LNCaP clone FGC (cell line): ENCODE measurements around the gene MBNL1.

ENCODE experiments used
- DNase-seq: peaks from one replicate; pipeline ENCODE4 v3.0.0-alpha.2; 2011; ENCODE audit warnings: low read depth
- H3K4me3 ChIP-seq: 2 replicates; pipeline ENCODE4 v1.5.1; 2011; ENCODE audit warnings: mild to moderate bottlenecking, low read depth, low read length, control low read depth
- TF ChIP-seq, protein P1 (sequence below): IDR thresholded peaks from 2 replicates; pipeline ENCODE4 v1.5.1; 2012; ENCODE audit warnings: mild to moderate bottlenecking; ENCODE audit not compliant: control insufficient read depth, insufficient read depth; ENCODE audit errors: extremely low read depth

The MBNL1 gene

GRCh38 chr3:152402695-152403451, 134.1 kb downstream of the MBNL1 start:
- H3K4me3 ChIP-seq = no peak overlapping the region
- DNase-seq = no peak
- TF ChIP-seq, protein P1, sequence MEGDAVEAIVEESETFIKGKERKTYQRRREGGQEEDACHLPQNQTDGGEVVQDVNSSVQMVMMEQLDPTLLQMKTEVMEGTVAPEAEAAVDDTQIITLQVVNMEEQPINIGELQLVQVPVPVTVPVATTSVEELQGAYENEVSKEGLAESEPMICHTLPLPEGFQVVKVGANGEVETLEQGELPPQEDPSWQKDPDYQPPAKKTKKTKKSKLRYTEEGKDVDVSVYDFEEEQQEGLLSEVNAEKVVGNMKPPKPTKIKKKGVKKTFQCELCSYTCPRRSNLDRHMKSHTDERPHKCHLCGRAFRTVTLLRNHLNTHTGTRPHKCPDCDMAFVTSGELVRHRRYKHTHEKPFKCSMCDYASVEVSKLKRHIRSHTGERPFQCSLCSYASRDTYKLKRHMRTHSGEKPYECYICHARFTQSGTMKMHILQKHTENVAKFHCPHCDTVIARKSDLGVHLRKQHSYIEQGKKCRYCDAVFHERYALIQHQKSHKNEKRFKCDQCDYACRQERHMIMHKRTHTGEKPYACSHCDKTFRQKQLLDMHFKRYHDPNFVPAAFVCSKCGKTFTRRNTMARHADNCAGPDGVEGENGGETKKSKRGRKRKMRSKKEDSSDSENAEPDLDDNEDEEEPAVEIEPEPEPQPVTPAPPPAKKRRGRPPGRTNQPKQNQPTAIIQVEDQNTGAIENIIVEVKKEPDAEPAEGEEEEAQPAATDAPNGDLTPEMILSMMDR = no peak

DNA sequence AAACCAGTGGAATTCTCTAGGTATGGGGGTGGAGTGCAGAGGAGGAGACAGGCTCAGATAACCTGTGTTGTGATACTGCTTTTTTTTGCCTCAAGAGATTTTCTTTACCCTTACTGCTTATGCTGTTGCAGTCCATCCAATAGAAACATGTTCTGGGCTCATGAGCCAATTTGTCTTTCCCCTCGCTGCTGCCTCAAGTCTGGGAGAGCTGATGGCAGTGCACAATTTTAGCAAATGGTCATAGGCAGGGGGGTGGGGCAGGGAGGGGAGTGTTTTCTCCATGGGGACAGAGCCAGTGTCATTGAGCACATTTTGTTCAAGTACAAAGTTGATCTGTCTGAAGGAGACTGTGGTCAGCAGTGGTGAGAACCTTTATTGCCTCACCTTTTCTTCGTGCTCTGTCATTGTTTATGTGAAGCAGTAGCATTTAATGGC, 134.9 kb downstream of the MBNL1 start:
- TF ChIP-seq, protein P1 = no peak
- no peak overlapping the region for H3K4me3 ChIP-seq
- DNase-seq = no peak

DNA sequence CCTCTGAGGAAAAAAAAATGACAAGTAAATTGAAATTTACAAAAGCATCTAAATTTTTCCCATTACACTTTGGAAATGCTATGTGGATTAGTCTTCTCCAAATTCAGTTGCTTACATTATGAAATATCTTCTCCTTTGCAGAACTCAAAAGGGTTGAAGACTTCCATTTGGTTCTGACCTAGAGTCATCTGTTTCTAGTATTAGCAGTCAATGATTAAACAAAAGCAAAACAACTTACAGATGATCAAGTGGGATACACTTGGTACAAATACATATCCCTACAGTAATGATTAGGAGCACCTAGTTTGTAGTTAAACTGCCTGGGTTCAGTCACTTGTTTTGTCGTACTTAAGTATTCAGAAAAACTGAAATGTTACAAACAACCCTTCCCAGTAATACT, 136.2 kb downstream of the MBNL1 start:
- H3K4me3 ChIP-seq = no peak overlapping the region
- TF ChIP-seq, protein P1 = no peak
- DNase-seq = no peak

DNA sequence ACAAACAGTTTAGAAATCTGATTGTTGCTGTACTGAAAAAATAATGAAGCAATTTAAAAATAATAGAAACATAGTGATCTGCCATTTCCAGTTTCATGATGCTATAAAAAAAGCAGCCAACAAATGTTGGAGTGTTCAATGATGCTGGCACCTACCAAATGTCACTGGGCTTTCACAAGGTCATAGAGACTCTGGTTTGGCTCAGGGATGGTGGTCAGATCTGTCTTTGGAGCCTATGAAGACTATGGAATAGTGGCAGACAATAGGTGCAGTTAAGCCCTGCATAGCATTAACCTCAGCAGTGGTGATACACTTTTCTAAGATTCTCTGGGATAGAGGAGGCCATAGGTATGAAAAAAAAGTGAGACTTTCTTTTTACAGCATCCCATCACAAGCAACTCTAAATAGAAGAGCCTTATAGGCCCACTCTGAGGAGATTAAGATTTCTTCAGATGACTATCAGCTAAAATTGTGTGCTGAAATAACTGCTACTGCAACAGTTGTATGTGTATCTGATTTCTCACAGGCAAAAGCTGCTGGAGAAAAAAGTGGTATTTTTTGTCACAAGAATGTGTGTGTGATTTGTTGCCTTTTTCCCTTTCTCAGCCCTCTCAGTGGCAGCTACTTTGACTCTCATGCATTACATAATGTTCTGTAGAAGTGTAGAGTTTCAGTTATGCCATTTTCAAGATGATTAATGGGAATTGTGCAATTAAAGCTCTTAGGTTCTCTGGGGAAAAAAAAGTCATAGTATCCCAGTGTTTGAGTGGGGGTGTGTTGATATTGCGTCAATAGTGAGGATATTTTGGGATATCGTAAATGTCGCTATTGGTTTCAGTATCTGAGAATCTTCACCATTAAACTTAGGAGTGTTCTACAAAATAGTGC, 137.4 kb downstream of the MBNL1 start:
- TF ChIP-seq, protein P1 = no peak
- no peak for DNase-seq
- no peak overlapping the region for H3K4me3 ChIP-seq

GRCh38 chr3:152413240-152413639, 144.5 kb downstream of the MBNL1 start:
- DNase-seq = no peak
- H3K4me3 ChIP-seq = no peak overlapping the region
- TF ChIP-seq, protein P1 = no peak

GRCh38 chr3:152416808-152417580, 148.3 kb downstream of the MBNL1 start:
- no peak for DNase-seq
- no peak overlapping the region for H3K4me3 ChIP-seq
- TF ChIP-seq, protein P1 = no peak
